Karpas-422 (cell line): ENCODE measurements around the gene STARD3NL. TPM values are rescaled to one million over a fixed set of nuclear protein-coding genes. Genes with fewer than 3 reads are reported as not detected.
"Not testable (repeated sequence)": the region's sequence is repeated elsewhere in the genome, so short reads cannot be mapped to it uniquely, and the experiment has no call there.

Experiments
- DNase-seq: peaks from one replicate; pipeline ENCODE4 v3.0.0-alpha.2; 2015
- H2AFZ ChIP-seq: fragments of 200-600 bp; sonication (generic); 2 replicates; pipeline ENCODE4 v1.6.1; 2014; ENCODE audit warnings: antibody characterized with exemption, low read length, mixed read lengths
- H3K27ac ChIP-seq: fragments of 200-600 bp; sonication (generic); 2 replicates; pipeline ENCODE4 v1.5.1; 2014; ENCODE audit warnings: mild to moderate bottlenecking, low read length, moderate library complexity
- H3K27me3 ChIP-seq: fragments of 200-600 bp; sonication (generic); 2 replicates; pipeline ENCODE4 v1.6.1; 2014; ENCODE audit warnings: low read length, mixed read lengths
- H3K36me3 ChIP-seq: fragments of 200-600 bp; sonication (generic); 2 replicates; pipeline ENCODE4 v1.6.1; 2014; ENCODE audit warnings: low read length, mixed read lengths; ENCODE audit not compliant: insufficient read depth
- H3K4me1 ChIP-seq: fragments of 200-600 bp; sonication (generic); 2 replicates; pipeline ENCODE4 v1.6.1; 2014; ENCODE audit warnings: mild to moderate bottlenecking, low read length, mixed read lengths
- H3K4me2 ChIP-seq: fragments of 200-600 bp; sonication (generic); 2 replicates; pipeline ENCODE4 v1.6.1; 2014; ENCODE audit warnings: low read length, low read depth, mild to moderate bottlenecking; ENCODE audit not compliant: poor library complexity, severe bottlenecking
- H3K4me3 ChIP-seq: fragments of 200-600 bp; sonication (generic); 2 replicates; pipeline ENCODE4 v1.5.1; 2014; ENCODE audit warnings: mild to moderate bottlenecking, antibody characterized with exemption, low read length, mixed read lengths
- H3K79me2 ChIP-seq: fragments of 200-600 bp; sonication (generic); 2 replicates; pipeline ENCODE4 v1.6.1; 2014; ENCODE audit warnings: mild to moderate bottlenecking, low read length, mixed read lengths
- H3K9ac ChIP-seq: fragments of 200-600 bp; sonication (generic); 2 replicates; pipeline ENCODE4 v1.6.0; 2014; ENCODE audit warnings: low read length
- H3K9me2 ChIP-seq: fragments of 200-600 bp; sonication (generic), shearing (Covaris generic); replicated peaks from 2 replicates; pipeline ENCODE4 v1.6.0; 2014; ENCODE audit warnings: mild to moderate bottlenecking, low read length, moderate library complexity; ENCODE audit not compliant: insufficient read depth
- H3K9me3 ChIP-seq: fragments of 300-700, 200-600 bp; sonication (generic); 2 replicates; pipeline ENCODE4 v1.6.1; 2014; ENCODE audit warnings: low read length, mixed read lengths
- H4K20me1 ChIP-seq: fragments of 200-600 bp; sonication (generic); 2 replicates; pipeline ENCODE4 v1.6.1; 2014; ENCODE audit warnings: mild to moderate bottlenecking, antibody characterized with exemption, low read length, low read depth; ENCODE audit not compliant: insufficient read depth
- total RNA-seq: library from RNA; depleted of rRNA; stranded (reverse); fragments of >200 nt; shearing (Covaris generic); gene quantifications from 2 replicates; pipeline ENCODE4 v1.2.3, GENCODE V29; 2014; ENCODE audit warnings: low replicate concordance

Gene STARD3NL
- total RNA-seq, 1 experiment from 2014 or later = 50.4 TPM

GRCh38 chr7:38175547-38175946 is 2.5 kb upstream of the STARD3NL start:
- not testable (repeated sequence) for DNase-seq, H3K4me3 ChIP-seq, H3K27me3 ChIP-seq, H3K9ac ChIP-seq, H2AFZ ChIP-seq, H3K9me2 ChIP-seq, H3K27ac ChIP-seq, H4K20me1 ChIP-seq, H3K36me3 ChIP-seq, H3K9me3 ChIP-seq, H3K4me2 ChIP-seq
- Histone ChIP-seq H3K79me2 (peaks cover 24% of the 10 kb centered on the region), H3K4me1 (peaks cover 31% of the 10 kb centered on the region)

- Histone ChIP-seq H2AFZ (peak overlapping the region; percentile 98), H3K79me2 (peaks cover 41% of the 10 kb centered on the region), H4K20me1 (no peaks in the 10 kb centered on the region), H3K4me2 (peak overlapping the region; percentile 94), H3K9ac (peak overlapping the region; percentile 89), H3K9me3 (no peaks in the 10 kb centered on the region), H3K9me2 (no peaks in the 10 kb centered on the region; the same call in 1 of the 2 replicates), H3K4me1 (peaks cover 28% of the 10 kb centered on the region), H3K27me3 (no peaks in the 10 kb centered on the region), H3K36me3 (no peaks in the 10 kb centered on the region), H3K27ac (no peak overlapping the region), H3K4me3 (peak overlapping the region; percentile 86)
- no peak for DNase-seq
Measured at GRCh38 chr7:38177621-38178003, 433 bp upstream of the STARD3NL start.

- H3K79me2 ChIP-seq = peaks cover 46% of the 10 kb centered on the region
- H3K4me1 ChIP-seq = peaks cover 28% of the 10 kb centered on the region
- peak overlapping the region; percentile 94 for H3K4me2 ChIP-seq
- peak overlapping the region; percentile 86 for H3K4me3 ChIP-seq
- no peak overlapping the region for H3K27ac ChIP-seq
- no peaks in the 10 kb centered on the region for H3K36me3 ChIP-seq
- no peaks in the 10 kb centered on the region for H4K20me1 ChIP-seq
- H3K9ac ChIP-seq = peak overlapping the region; percentile 89
- peak; percentile 51 for DNase-seq
- no peaks in the 10 kb centered on the region for H3K9me3 ChIP-seq
- peak overlapping the region; percentile 95 for H2AFZ ChIP-seq
- H3K9me2 ChIP-seq = no peaks in the 10 kb centered on the region; the same call in 1 of the 2 replicates
- no peaks in the 10 kb centered on the region for H3K27me3 ChIP-seq
Measured at GRCh38 chr7:38178695-38179344, 775 bp downstream of the STARD3NL start.

- Histone ChIP-seq H3K4me2 (peak overlapping the region; percentile 94), H3K4me1 (peaks cover 28% of the 10 kb centered on the region), H2AFZ (no peak overlapping the region), H3K9me2 (no peaks in the 10 kb centered on the region; the same call in 1 of the 2 replicates), H3K9ac (peak overlapping the region; percentile 89; the same call in 1 of the 2 replicates), H3K27me3 (no peaks in the 10 kb centered on the region), H3K36me3 (no peaks in the 10 kb centered on the region), H3K79me2 (peaks cover 51% of the 10 kb centered on the region), H3K9me3 (no peaks in the 10 kb centered on the region), H3K4me3 (peak overlapping the region; percentile 86), H4K20me1 (no peaks in the 10 kb centered on the region), H3K27ac (no peak overlapping the region)
- DNase-seq = no peak
Measured at GRCh38 chr7:38179776-38180226, 1.8 kb downstream of the STARD3NL start.

- H4K20me1 ChIP-seq = no peaks in the 10 kb centered on the region
- peaks cover 41% of the 10 kb centered on the region for H3K4me1 ChIP-seq
- no peak overlapping the region for H3K27ac ChIP-seq
- no peaks in the 10 kb centered on the region for H3K27me3 ChIP-seq
- no peak overlapping the region for H3K4me2 ChIP-seq
- no peak for DNase-seq
- no peak overlapping the region for H3K4me3 ChIP-seq
- peaks cover 64% of the 10 kb centered on the region for H3K79me2 ChIP-seq
- no peak overlapping the region for H3K9ac ChIP-seq
- no peaks in the 10 kb centered on the region for H3K36me3 ChIP-seq
- no peaks in the 10 kb centered on the region; the same call in 1 of the 2 replicates for H3K9me2 ChIP-seq
- no peak overlapping the region for H2AFZ ChIP-seq
- H3K9me3 ChIP-seq = no peaks in the 10 kb centered on the region
Measured at GRCh38 chr7:38181111-38181510, 3.1 kb downstream of the STARD3NL start.

GRCh38 chr7:38182450-38182849 is 4.4 kb downstream of the STARD3NL start:
- H3K9me2 ChIP-seq = no peaks in the 10 kb centered on the region
- no peaks in the 10 kb centered on the region for H3K36me3 ChIP-seq
- H3K27ac ChIP-seq = no peak overlapping the region
- H3K4me1 ChIP-seq = peaks cover 47% of the 10 kb centered on the region
- H3K4me2 ChIP-seq = no peak overlapping the region
- H2AFZ ChIP-seq = no peak overlapping the region
- no peak overlapping the region for H3K9ac ChIP-seq
- H4K20me1 ChIP-seq = no peaks in the 10 kb centered on the region; the same call in 1 of the 2 replicates
- H3K4me3 ChIP-seq = no peak overlapping the region
- DNase-seq = no peak
- no peaks in the 10 kb centered on the region for H3K27me3 ChIP-seq
- H3K79me2 ChIP-seq = peaks cover 78% of the 10 kb centered on the region
- H3K9me3 ChIP-seq = no peaks in the 10 kb centered on the region

GRCh38 chr7:38185395-38186307 is 7.6 kb downstream of the STARD3NL start:
- peaks cover 48% of the 10 kb centered on the region for H3K4me1 ChIP-seq
- no peaks in the 10 kb centered on the region for H3K9me3 ChIP-seq
- peaks cover 83% of the 10 kb centered on the region for H3K79me2 ChIP-seq
- no peak overlapping the region for H3K27ac ChIP-seq
- H4K20me1 ChIP-seq = no peaks in the 10 kb centered on the region; the same call in 1 of the 2 replicates
- no peak overlapping the region for H3K4me3 ChIP-seq
- H2AFZ ChIP-seq = no peak overlapping the region
- no peak for DNase-seq
- no peaks in the 10 kb centered on the region for H3K9me2 ChIP-seq
- H3K4me2 ChIP-seq = peak overlapping the region; percentile 38
- H3K27me3 ChIP-seq = no peaks in the 10 kb centered on the region
- peak overlapping the region; percentile 7; the same call in 1 of the 2 replicates for H3K9ac ChIP-seq
- H3K36me3 ChIP-seq = no peaks in the 10 kb centered on the region
